HG02852 (cell line): ENCODE measurements around the gene TBC1D7.
A peak's percentile ranks its signal among the peaks of the same experiment; 100 is the strongest.
"Not testable (repeated sequence)": the region's sequence is repeated elsewhere in the genome, so short reads cannot be mapped to it uniquely, and the experiment has no call there.

ENCODE experiments used
- ATAC-seq: cut with Tn5 transposase; IDR thresholded peaks from one replicate; pipeline ENCODE4 v1.9.1; 2021; ENCODE audit warnings: mild to moderate bottlenecking, moderate library complexity; ENCODE audit not compliant: unreplicated experiment

Gene TBC1D7

GRCh38 chr6:13326031-13326586, 2.2 kb downstream of the TBC1D7 start:
- ATAC-seq, result not testable (repeated sequence)

GRCh38 chr6:13319891-13320564, 8.3 kb downstream of the TBC1D7 start:
- no peak for ATAC-seq

GRCh38 chr6:13318821-13319220, 9.5 kb downstream of the TBC1D7 start:
- ATAC-seq, result no peak

DNA sequence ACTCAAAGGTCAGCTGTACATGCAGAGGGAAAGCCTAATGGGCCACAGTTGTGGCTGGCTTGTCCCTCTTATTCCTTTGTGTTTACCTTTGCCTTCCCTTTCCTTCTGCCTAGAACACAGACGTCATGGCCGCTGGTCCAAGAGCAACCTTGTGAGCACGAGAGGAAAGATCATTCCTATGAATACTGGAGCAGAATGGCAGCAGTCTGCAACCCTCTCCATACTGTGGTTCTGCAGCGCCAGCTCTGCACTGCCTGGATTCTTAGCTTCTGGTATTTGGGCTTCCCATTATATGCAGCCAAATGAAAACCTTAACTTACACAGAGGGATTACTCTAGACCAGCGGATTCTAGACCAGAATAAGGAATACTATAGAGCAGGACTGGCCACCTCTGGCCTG, 12.4 kb downstream of the TBC1D7 start:
- no peak for ATAC-seq

DNA sequence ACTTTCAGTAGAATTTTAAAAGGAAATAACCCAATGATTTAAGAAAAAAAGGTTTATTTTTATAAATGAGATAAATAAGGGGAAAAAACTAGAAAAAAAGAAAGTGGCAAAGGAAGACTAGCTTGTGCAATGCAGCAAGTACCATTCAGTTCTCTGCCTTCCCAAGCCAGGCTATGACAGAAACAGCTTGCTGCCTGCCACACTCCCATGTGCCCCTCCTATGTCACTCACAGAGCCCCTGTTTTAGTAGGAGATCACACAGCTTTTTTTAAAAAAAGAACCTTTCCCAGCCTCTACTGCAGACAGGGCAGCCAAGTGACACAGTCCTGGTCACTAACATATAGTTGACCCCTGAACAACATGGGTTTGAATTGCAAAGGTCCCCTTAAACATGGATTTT, 13.5 kb downstream of the TBC1D7 start:
- no peak for ATAC-seq

GRCh38 chr6:13311155-13311554, 17.2 kb downstream of the TBC1D7 start:
- no peak for ATAC-seq

GRCh38 chr6:13308332-13308731, 20.0 kb downstream of the TBC1D7 start:
- no peak for ATAC-seq

DNA sequence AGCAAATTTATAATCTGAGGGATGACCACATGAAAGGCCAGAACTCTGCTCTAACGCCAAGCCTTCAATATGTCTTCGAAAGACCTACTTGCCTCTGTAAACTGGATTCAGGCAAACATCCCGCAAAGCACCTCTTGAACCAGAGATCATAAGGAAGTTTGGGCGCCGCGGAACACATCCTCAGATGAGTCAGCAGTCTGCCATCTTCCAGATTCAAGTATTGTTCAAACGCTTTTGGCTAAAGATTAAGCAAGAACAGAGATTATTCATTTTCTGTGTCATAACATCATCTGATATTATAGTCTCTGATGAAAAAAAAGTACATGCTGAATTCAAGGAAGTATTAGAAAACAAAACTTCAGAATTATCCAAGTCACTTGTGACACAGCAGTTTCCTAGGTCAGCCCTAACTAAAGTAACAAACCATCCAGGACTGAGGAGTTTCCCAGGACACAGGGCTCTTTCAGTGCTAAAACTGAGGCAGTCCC, 20.8 kb downstream of the TBC1D7 start:
- ATAC-seq, result no peak

GRCh38 chr6:13305791-13306190, 22.5 kb downstream of the TBC1D7 start:
- no peak for ATAC-seq

DNA sequence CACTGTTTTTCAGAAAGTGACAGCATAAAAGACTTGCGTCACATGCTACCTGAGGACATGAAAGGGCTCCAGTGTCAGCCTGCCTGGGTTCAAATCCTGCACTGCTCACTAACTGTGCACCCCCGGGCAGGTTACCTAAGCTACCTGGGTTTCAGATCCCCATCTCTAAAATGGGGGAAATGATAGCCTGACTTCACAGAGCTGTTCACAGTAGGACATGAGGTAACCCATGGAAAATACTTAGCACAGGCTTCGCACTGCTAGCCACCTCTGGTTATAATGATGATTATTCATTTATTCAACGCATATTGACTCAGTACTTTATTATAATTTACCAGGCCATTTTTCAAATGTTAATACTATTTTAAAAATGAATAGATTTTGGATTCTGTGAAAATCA, 23.0 kb downstream of the TBC1D7 start:
- ATAC-seq, result no peak

GRCh38 chr6:13304580-13305260, 23.6 kb downstream of the TBC1D7 start:
- peak; percentile 52 for ATAC-seq

DNA sequence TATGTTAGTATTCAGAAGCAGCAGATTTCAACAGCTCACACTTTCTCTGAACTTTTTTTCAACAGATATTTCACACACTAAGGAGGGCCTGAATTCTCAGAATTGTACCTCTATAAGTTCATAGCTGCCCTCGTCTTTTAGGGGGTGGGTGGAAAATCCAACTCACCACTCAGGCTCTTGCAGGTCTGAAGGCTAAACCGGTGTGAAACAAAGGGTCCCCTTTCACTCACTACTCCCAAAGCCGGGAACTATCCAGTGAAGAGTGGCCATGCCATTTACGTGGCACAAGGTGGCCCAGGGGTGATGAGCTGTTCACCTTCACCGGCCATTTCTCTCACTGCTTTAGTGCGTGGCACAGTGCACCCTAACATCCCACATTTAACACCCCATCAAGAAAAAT, 24.2 kb downstream of the TBC1D7 start:
- no peak for ATAC-seq

- ATAC-seq, result peak; percentile 54
Measured at GRCh38 chr6:13303668-13304017, 24.7 kb downstream of the TBC1D7 start.

GRCh38 chr6:13302751-13303667, 25.3 kb downstream of the TBC1D7 start:
- peak; percentile 54 for ATAC-seq

- ATAC-seq, result no peak
Measured at GRCh38 chr6:13302291-13302690, 26.0 kb downstream of the TBC1D7 start.

GRCh38 chr6:13300643-13301590, 27.4 kb downstream of the TBC1D7 start:
- no peak for ATAC-seq

DNA sequence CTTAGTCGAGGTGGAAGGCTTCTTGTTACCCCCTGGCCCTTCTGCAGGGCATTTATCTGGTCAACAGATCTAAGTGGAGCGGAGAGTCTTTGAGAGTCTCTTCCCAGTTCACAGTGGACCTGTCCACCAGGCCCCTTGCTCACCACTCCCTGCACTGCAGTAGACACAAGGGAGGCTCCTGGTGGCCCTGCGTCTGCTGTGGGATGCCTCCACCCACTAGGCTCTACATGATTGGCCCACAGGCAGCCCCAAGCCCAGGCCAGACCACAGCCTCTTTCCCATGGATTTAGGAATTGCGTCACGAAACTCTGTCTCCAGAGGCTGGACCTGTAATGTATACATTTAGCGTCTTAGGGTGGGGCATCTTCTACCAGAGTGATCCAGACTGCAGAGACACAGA, 28.4 kb downstream of the TBC1D7 start:
- no peak for ATAC-seq

GRCh38 chr6:13299403-13299821, 28.9 kb downstream of the TBC1D7 start:
- ATAC-seq, result no peak

DNA sequence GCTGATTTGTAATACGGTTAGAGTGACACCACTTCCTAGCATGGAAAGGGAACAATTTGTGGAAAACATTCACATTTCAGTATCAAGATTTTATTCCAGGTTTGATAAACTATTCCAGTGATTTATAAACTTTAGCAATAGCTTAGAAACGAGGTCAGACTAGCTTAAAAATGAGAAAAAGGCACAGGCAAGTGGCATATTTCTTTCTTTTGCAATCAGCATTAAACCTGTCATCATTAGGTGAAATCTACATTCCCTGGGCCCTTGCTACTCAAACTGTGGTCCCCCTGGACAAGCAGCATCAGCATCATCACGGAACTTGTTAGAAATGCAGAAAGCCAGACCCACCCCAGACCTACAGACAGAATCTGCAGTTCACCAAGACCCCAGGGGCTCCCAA, 29.9 kb downstream of the TBC1D7 start:
- no peak for ATAC-seq

- no peak for ATAC-seq
Measured at GRCh38 chr6:13297391-13297790, 30.9 kb downstream of the TBC1D7 start.
